HG02798 (cell line): ENCODE measurements around the gene CCT8L2.
"Not testable (repeated sequence)": the region's sequence is repeated elsewhere in the genome, so short reads cannot be mapped to it uniquely, and the experiment has no call there.

Experiments
- ATAC-seq: cut with Tn5 transposase; IDR thresholded peaks from one replicate; pipeline ENCODE4 v1.9.1; 2021; ENCODE audit warnings: mild to moderate bottlenecking; ENCODE audit not compliant: unreplicated experiment, poor library complexity

CCT8L2 gene

DNA sequence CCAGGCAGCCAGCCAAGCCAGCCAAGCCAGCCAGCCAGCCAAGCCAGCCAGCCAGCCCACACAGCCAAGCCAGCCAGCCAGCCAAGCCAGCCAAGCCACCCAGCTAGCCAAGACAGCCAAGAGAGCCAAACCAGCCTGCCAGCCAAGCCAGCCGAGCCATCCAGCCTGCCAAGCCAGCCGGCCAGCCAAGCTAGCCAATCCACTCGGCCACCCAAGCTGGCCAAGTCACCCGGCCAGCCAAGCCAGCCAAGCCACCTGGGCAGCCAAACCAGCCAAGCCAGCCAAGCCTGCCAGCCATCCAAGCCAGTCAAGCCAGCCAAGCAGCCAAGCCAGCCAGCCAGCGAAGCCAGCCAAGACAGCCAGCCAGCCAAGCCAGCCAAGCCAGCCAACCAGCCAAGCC lies 32.0 kb downstream of the CCT8L2 start:
- not testable (repeated sequence) for ATAC-seq

GRCh38 chr22:16559996-16560395 lies 32.6 kb downstream of the CCT8L2 start:
- not testable (repeated sequence) for ATAC-seq

DNA sequence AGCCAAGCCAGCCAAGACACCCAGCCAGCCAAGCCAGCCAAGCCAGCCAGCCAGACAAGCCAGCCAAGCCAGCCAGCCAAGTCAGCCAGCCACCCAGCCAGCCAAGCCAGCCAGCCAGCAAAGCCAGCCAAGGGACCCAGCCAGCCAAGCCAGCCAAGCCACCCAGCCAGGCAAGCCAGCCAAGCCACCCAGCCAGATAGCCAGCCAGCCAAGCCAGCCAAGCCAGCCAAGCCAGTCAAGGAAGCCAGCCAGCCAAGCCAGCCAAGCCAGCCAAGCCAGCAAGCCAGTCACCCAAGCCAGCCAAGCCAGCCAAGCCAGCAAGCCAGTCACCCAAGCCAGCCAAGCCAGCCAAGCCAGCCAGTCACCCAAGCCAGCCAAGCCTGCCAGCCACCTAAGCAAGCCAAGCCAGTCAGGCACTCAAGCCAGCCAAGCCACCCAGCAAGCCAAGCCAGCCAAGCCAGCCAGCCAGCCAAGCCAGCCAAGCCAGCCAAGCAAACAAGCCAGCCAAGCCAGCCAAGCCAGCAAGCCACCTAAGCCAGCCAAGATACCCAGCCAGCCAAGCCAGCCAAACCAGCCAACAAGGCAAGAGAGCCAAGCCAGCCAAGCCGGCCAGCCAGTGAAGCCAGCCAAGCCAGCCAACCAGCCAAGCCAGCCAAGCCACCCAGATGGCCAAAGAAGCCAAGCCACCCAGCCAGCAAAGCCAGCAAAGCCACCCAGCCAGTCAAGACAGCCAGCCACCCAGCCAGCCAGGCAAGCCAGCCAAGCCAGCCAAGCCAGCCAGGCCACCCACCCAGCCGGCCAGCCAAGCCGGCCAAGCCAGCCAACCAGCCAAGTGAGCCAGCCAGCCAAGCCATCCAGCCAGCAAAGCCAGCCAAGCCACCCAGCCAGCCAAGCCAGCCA lies 33.3 kb downstream of the CCT8L2 start:
- no peak for ATAC-seq

- ATAC-seq = not testable (repeated sequence)
Observed at GRCh38 chr22:16558376-16558945, 34.1 kb downstream of the CCT8L2 start.

GRCh38 chr22:16557511-16557910 lies 35.1 kb downstream of the CCT8L2 start:
- ATAC-seq = not testable (repeated sequence)

DNA sequence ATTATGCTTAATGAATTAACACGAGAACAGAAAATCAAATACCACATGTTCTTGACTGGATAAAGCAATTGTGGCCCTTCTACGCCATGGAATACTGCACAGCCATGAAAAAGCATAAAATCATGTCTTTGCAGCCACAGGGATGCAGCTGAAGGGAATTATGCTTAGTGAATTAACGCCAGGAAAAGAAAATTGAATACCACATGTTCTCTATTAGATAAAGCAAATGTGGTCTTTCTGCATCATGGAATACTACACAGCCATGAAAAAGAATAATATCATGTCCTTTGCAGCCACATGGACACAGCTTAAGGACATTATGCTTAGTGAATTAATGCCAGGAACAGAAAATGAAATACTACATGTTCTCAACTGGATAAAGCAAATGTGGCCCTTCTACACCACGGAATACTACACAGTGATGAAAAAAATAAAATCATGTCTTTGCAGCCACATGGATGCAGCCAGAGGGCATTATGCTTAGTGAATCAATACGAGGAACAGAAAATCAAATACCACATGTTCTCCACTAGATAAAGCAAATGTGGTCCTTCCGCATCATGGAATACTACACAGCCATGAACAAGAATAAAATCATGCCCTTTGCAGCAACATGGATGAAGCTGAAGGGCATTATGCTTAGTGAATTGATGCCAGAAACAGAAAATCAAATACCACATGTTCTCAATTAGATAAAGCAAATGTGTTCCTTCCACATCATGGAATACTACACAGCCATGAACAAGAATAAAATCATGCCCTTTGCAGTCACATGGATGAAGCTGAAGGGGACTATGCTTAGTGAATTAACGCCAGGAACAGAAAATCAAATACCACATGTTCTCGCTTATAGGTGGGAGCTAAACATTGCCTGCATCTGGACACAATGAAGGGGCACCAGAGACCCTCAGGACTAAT lies 37.3 kb downstream of the CCT8L2 start:
- ATAC-seq = not testable (repeated sequence)

GRCh38 chr22:16543310-16543709 lies 49.3 kb downstream of the CCT8L2 start:
- ATAC-seq = not testable (repeated sequence)
